H4 (cell line): ENCODE results near the gene OR8K1. TPM values are rescaled to one million over a fixed set of nuclear protein-coding genes. Genes with fewer than 3 reads are reported as not detected.

ENCODE experiments used
- DNase-seq: peaks from one replicate; pipeline ENCODE4 v3.0.0-alpha.2; 2015; ENCODE audit warnings: low spot score
- total RNA-seq: library from RNA; depleted of rRNA; stranded (reverse); fragments of >200 nt; shearing (Covaris generic); gene quantifications from 2 replicates; pipeline ENCODE4 v1.2.3, GENCODE V29; 2014; rRNA removed

The OR8K1 gene
- not detected in 2 replicates for total RNA-seq

DNA sequence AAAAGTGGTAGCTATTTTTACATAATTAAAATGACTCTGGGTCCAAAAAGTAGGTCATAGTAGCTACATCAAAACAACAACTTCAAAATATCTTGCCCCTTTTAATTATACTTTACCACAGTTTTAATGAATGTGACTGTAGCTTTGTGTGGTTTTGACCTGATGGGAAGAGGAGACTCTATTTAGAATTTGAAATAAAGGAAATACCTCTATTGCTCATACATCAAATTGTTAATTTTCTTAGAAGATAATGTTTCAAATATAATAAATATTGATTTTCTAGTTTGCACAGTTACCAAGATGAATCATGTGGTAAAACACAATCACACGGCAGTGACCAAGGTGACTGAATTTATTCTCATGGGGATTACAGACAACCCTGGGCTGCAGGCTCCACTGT lies at the start of gene OR8K1:
Gene OR8K1, plus strand, starts transcription at position 301 of the 400 bp plus-strand sequence. Its CDS starts 0 bp downstream, at position 301.
- no peak for DNase-seq

DNA sequence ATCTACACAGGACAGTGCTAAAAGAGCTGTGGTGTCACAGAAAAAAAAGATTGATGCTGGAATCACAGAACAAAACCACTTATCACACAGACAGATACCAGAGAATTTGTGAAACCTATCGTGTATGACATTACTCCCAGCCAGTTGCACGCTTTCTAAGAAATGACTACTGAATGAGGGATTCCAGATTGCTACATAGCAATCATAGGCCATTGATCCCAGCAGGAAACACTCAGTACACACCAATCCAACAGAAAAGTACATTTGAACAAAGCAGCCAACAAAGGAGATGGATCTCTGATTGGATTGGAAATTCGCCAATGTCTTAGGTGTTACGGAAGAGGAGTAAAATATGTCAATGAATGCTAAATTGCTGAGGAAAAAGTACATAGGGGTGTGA lies 48.9 kb upstream of the OR8K1 start:
- no peak for DNase-seq

DNA sequence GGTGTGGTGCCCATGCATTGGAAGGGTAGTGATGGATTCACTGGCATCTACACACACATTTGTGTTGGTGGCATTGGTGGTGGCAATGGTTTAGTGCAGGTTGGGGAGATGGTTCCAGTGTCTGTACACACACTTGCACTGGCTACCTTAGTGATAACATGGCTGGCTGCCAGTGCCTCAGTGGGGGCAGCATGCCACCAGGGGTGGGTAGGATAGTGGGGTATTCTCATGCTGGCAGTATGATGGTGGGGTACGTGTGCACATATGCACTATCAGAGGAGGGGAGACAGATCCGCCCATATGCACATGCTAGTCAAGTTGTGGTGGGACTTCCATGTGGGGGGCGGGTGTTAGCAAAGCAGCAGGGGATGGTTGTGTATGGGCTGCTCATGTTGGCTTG lies 38.0 kb upstream of the OR8K1 start:
- no peak for DNase-seq

DNA sequence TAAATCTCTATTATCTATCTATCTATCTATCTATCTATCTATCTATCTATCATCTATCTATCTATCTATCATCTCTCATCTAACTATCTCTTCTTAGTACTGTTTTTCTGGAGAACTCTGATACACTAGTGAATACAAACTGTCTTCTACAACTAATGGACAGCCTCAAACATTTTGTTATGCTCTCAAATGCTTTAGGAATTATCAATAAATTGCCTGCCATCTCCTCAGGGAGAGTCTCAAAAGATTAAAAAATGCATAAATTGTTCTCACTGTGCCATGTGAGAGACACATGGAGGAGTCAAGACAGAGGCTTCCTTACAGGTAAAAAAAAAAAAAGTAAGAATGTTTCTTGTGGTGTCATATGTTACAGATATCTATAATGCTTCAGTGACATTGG lies 31.0 kb upstream of the OR8K1 start, which contains the start of gene OR8K3:
Gene OR8K3, plus strand, starts transcription at position 301 of the 400 bp plus-strand sequence. CDS start 3,163 bp downstream, outside the sequence.
- no peak for DNase-seq

DNA sequence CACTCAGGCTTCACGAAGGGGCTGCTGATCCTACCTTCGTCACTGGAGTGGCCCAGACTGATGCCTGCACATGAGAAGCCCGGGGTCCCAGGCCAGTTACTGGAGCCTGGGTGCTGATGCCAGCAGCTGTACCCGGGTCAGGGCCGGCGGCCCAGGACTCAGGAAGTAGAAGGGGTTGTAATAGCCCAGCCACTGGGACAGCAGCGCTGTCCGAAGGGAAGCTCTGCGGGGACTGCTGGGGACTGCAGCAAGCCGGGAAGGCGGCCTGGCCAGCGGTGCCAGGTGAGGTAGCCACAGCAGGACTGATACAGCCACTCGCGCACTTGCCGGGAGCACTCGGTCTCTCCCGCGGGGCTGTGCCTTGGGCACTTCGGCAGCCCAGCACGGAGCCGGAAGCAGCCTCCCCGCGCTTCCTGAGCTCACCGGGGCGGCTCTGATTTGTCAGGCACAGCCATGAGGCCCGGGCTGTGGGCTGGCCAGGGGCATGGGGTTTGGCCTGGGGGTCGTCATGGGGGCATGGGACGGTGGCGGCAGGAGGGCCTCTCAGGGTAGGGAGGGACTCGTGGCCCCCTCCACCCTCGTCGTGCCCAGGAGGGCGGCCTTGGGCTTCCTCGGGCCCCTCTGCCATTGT lies 13.9 kb upstream of the OR8K1 start:
- DNase-seq: peak; percentile 4

DNA sequence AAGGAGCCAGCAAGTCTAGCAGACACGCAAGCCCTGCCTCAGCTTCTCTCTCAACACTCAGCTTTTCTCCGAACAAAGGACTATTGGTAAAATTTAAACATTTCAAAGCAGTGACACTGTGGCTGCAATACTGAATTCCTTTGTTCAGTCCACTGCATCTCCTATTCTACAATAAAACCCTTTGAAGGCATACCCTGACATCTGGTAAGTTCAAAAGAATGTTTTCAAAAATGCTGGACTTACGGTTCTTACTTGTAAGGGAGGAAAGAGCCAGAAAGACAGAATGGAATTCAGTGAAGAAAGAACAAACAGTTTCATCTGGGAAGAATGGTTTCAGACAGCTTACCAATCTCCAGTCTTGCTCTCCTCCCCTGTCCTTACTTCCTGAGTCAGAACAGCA lies 12.7 kb upstream of the OR8K1 start:
- DNase-seq: no peak

DNA sequence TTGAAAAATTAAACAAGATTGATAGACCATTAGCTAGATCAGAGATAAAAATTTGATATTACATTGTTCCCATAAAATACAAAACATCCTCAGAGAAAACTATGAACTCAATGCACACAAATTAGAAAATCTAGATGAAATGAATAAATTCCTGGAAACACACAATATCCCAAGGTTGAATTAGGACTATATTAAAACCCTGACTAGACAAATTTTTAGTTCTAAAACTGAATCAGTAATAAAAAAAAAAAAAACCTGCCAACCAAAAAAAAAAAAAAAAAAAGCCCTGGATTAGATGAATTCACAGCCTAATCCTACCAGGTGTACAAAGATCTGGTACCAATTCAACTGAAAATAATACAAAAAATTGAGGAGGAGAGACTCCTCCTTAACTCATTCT lies 5.5 kb upstream of the OR8K1 start:
- DNase-seq: no peak

DNA sequence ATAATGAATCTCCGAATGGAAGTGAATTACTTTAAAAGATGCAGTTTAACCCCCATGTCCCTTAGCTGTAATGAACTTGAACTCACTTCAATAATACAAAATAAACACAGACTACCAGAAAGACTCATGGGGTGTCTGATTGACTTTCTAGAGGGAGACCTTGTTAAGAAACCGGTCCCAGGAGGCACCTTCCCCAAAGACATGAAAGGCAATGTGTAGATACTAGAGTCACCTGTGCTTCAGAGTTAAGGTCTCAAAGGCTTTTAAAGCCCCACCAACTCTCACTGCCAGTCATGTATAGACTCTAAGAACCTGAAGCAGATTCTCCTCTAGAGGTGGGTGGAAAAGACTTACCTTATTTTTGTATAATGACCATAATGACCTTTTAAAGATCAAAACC lies 8.2 kb downstream of the OR8K1 start, which contains the start of gene OR8J1:
Gene OR8J1, plus strand, starts transcription at position 301 of the 400 bp plus-strand sequence. CDS start 5,956 bp downstream, outside the sequence.
- DNase-seq: no peak

DNA sequence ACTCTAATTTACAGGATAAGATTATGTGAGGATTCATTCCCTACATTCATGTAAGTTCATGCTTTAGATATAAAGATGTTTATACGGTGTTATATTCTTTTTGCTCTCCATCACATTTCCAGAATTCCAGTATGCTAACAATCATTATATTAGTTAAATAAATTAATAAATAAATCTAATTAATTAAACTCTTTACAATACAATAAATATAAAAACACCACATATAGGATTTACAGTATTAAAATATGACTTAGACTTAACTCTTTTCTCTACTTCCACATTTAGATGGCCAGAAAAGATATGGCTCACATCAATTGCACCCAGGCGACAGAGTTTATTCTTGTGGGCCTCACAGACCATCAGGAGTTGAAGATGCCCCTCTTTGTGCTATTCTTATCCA lies 29.5 kb downstream of the OR8K1 start, which contains the start of gene OR8U1:
Gene OR8U1, plus strand, starts transcription at position 301 of the 400 bp plus-strand sequence. Its CDS starts 0 bp downstream, at position 301.
- DNase-seq: no peak

DNA sequence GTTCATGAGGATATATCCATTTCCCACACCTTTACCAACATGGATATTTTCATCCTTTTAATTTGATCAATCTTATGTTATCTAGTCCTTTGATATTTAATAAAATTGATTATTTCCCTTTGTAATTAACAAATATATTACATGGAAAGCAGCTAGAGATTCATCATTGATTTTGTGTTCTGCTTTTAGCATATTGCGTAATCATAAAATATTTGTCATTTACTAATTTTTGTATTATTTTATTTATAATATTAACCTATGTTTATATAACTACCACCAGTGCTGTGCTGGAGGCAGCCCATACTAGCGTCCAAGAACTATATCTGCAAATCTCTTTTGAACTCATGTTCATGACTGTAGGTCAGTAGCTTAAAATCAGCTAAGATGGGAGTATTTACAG lies 34.3 kb downstream of the OR8K1 start:
- no peak for DNase-seq

DNA sequence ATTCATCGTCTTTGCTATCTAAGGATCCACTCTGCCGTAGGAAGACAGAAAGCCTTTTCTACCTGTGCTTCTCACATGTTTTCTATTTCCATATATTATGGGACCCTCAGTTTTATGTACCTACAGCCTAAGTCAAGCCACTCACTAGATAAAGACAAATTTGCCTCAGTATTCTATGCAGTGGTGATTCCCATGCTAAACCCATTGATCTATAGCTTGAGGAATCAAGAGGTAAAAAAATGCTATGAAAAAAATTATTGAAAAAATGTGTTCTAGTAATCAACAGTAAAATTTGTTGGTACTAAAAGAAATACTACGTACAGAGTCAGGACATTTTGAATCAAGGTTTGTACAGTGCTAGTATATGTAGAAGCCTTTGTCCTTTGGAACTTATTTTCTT lies 48.5 kb downstream of the OR8K1 start:
- no peak for DNase-seq

DNA sequence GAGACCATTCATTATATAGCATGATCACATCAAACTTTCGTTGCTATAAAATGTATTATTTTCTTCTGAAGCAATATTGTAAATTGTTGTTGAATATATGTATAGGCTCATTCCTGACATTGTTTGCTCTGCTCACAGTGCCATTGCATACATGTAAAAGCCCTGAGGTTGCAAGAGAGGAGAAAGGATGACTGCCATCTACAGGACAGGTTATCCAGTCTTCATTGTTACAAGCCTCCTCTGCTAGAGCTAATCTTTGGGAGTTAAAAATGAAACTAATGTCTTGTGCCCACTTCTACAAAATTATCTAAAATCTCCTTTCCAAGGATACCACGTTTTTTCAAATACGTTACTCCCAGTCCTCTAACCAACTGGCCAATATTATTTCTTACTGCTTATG lies 50.2 kb downstream of the OR8K1 start:
- peak; percentile 9 for DNase-seq

Other genes with a start within 250 kb of the OR8K1 start
- not detected in 2 replicates for gene OR8H2, start 242.4 kb upstream of the OR8K1 start, total RNA-seq
- gene OR8H3, start 223.7 kb upstream of the OR8K1 start, total RNA-seq: not detected in 2 replicates
- not detected in 2 replicates for gene OR8J3, start 205.8 kb upstream of the OR8K1 start, total RNA-seq
- not detected in 2 replicates for gene OR8K5, start 185.7 kb upstream of the OR8K1 start, total RNA-seq
- not detected in 2 replicates for gene OR5J2, start 169.4 kb upstream of the OR8K1 start, total RNA-seq
- gene OR5T2, start 111.8 kb upstream of the OR8K1 start, total RNA-seq: not detected in 2 replicates
- gene OR5T3, start 93.8 kb upstream of the OR8K1 start, total RNA-seq: not detected in 2 replicates
- gene OR5T1, start 71.9 kb upstream of the OR8K1 start, total RNA-seq: not detected in 2 replicates
- gene OR8H1, start 53.8 kb upstream of the OR8K1 start, total RNA-seq: not detected in 2 replicates
- gene OR8K3, start 30.9 kb upstream of the OR8K1 start, total RNA-seq: not detected in 2 replicates
- gene OR8J1, start 8.3 kb downstream of the OR8K1 start, total RNA-seq: not detected in 2 replicates
- not detected in 2 replicates for gene OR8U1, start 29.6 kb downstream of the OR8K1 start, total RNA-seq
- gene OR5AL1, start 66.7 kb downstream of the OR8K1 start, total RNA-seq: not detected in 2 replicates
- gene OR5M3, start 127.3 kb downstream of the OR8K1 start, total RNA-seq: not detected in 2 replicates
- not detected in 2 replicates for gene OR5M8, start 145.3 kb downstream of the OR8K1 start, total RNA-seq
- not detected in 2 replicates for gene OR5M11, start 197.2 kb downstream of the OR8K1 start, total RNA-seq
- gene OR5M10, start 231.7 kb downstream of the OR8K1 start, total RNA-seq: not detected in 2 replicates